PC-9 (cell line): ENCODE measurements around the gene MSH3.

ENCODE experiments used
- CTCF ChIP-seq: fragments of 200-600 bp; sonication (generic); conservative IDR thresholded peaks from 2 replicates; pipeline ENCODE4 v1.6.1; 2017; ENCODE audit warnings: mixed run types, antibody characterized with exemption, mild to moderate bottlenecking, moderate library complexity
- EZH2 ChIP-seq: fragments of 200-600 bp; sonication (generic); IDR thresholded peaks from 2 replicates; pipeline ENCODE4 v1.8.0; 2017; ENCODE audit warnings: antibody characterized with exemption, low read depth

- no peak for TF ChIP-seq CTCF
- no peak for TF ChIP-seq EZH2
These were observed 44.8 kb upstream of the MSH3 start for GRCh38 chr5:80609692-80610091.
